Activated naive CD4-positive, alpha-beta T cell treated with Interleukin-2 at 50 U/mL for 16 hours (primary cell): ENCODE measurements around the gene CFTR.
"Not testable (repeated sequence)": the region's sequence is repeated elsewhere in the genome, so short reads cannot be mapped to it uniquely, and the experiment has no call there.

Experiments used
- DNase-seq: peaks from one replicate; pipeline ENCODE4 v3.0.0-alpha.2; 2020

CFTR gene

GRCh38 chr7:117479225-117480054, at the start of gene CFTR:
Gene CFTR (plus strand): TSS chr7:117480025. CDS start chr7:117480095, 70 bp downstream.
- no peak for DNase-seq

- no peak for DNase-seq
Observed at GRCh38 chr7:117435475-117436043, 44.3 kb upstream of the CFTR start.

- DNase-seq = no peak
Observed at GRCh38 chr7:117444646-117445045, 35.2 kb upstream of the CFTR start.

- no peak for DNase-seq
Observed at GRCh38 chr7:117445206-117445605, 34.6 kb upstream of the CFTR start.

- DNase-seq = no peak
Observed at GRCh38 chr7:117446220-117446815, 33.5 kb upstream of the CFTR start.

- no peak for DNase-seq
Observed at GRCh38 chr7:117448655-117449054, 31.2 kb upstream of the CFTR start.

GRCh38 chr7:117458977-117459583, 20.7 kb upstream of the CFTR start:
- no peak for DNase-seq

- DNase-seq = no peak
Observed at GRCh38 chr7:117459735-117460134, 20.1 kb upstream of the CFTR start.

GRCh38 chr7:117460815-117461214, 19.0 kb upstream of the CFTR start:
- DNase-seq = not testable (repeated sequence)

- DNase-seq = no peak
Observed at GRCh38 chr7:117468174-117468573, 11.7 kb upstream of the CFTR start.

GRCh38 chr7:117470777-117471176, 9.0 kb upstream of the CFTR start:
- no peak for DNase-seq

- no peak for DNase-seq
Observed at GRCh38 chr7:117472335-117472734, 7.5 kb upstream of the CFTR start.

- no peak for DNase-seq
Observed at GRCh38 chr7:117476557-117477215, 3.1 kb upstream of the CFTR start.

- no peak for DNase-seq
Observed at GRCh38 chr7:117478836-117479224, 995 bp upstream of the CFTR start.

- DNase-seq = no peak
Observed at GRCh38 chr7:117480055-117480362, 184 bp downstream of the CFTR start.

- no peak for DNase-seq
Observed at GRCh38 chr7:117480978-117481377, 1.2 kb downstream of the CFTR start.

- no peak for DNase-seq
Observed at GRCh38 chr7:117485118-117485620, 5.3 kb downstream of the CFTR start.

- no peak for DNase-seq
Observed at GRCh38 chr7:117489016-117489415, 9.2 kb downstream of the CFTR start.

GRCh38 chr7:117489430-117489829, 9.6 kb downstream of the CFTR start:
- DNase-seq = no peak

GRCh38 chr7:117489911-117490310, 10.1 kb downstream of the CFTR start:
- DNase-seq = no peak

- no peak for DNase-seq
Observed at GRCh38 chr7:117492649-117493048, 12.8 kb downstream of the CFTR start.

GRCh38 chr7:117493460-117493859, 13.6 kb downstream of the CFTR start:
- DNase-seq = no peak

GRCh38 chr7:117495308-117495707, 15.5 kb downstream of the CFTR start:
- DNase-seq = no peak
